NCI-H460 (cell line): ENCODE results near the gene METTL14. TPM values are rescaled to one million over a fixed set of nuclear protein-coding genes. Genes with fewer than 3 reads are reported as not detected.

Experiments used
- DNase-seq: peaks from one replicate; pipeline ENCODE4 v3.0.0-alpha.2; 2016; ENCODE audit warnings: low read depth; ENCODE audit errors: extremely low read depth
- total RNA-seq: library from RNA; depleted of rRNA; stranded (reverse); fragments of >200 nt; shearing (Covaris generic); gene quantifications from 2 replicates; pipeline ENCODE4 v1.2.3, GENCODE V29; 2014

Gene METTL14
- total RNA-seq, 1 experiment from 2014 or later: 8.7 TPM

GRCh38 chr4:118732591-118733330 lies 47.6 kb downstream of the METTL14 start:
- no peak for DNase-seq

GRCh38 chr4:118734491-118735205 lies 49.5 kb downstream of the METTL14 start:
- no peak for DNase-seq

GRCh38 chr4:118736900-118737299 lies 51.7 kb downstream of the METTL14 start:
- no peak for DNase-seq

GRCh38 chr4:118738090-118738489 lies 52.9 kb downstream of the METTL14 start:
- DNase-seq: no peak

- DNase-seq: no peak
These were observed 54.0 kb downstream of the METTL14 start for GRCh38 chr4:118739022-118739713.

- no peak for DNase-seq
These were observed 55.7 kb downstream of the METTL14 start for GRCh38 chr4:118740869-118741268.

GRCh38 chr4:118741301-118741855 lies 56.2 kb downstream of the METTL14 start:
- peak; percentile 40 for DNase-seq

DNA sequence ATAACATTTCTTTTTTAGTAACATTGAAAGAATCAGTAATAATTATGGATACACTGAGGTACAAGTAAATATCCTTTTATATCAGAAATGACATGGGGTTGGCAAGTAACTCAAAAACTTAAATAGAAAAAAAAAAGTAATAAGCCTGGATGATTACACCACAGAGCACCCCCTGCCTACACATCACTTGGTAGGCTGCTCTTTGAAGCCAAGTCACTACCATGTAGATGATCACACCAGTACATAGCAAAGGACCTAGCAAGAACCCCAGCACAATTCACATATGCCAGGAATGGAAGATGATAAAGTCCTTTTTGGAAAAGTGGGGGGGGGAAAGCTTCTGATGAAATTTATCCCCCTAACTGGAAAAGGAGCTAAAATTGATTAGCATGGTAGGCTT lies 56.9 kb downstream of the METTL14 start:
- no peak for DNase-seq

- no peak for DNase-seq
These were observed 58.7 kb downstream of the METTL14 start for GRCh38 chr4:118743867-118744266.

DNA sequence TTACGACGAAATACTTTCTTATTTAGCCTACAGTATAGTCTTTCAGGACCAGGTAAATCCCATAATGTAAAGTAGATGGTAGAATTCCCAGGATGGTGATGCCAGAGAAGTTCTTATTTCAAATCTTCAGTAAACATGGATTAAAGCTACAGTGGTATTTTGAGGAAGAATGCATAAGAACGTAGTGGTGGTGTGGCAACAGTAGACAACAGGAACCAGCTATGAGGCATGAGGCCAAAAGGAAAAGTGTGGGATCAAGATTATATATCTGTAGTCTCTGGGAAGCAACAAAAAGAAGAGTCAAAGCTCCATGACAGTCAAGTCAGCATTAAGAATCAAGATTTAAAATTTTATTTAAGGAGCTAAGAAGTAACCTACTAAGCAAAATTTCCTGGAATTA lies 60.2 kb downstream of the METTL14 start:
- no peak for DNase-seq

- DNase-seq: no peak
These were observed 61.2 kb downstream of the METTL14 start for GRCh38 chr4:118746251-118746919.

DNA sequence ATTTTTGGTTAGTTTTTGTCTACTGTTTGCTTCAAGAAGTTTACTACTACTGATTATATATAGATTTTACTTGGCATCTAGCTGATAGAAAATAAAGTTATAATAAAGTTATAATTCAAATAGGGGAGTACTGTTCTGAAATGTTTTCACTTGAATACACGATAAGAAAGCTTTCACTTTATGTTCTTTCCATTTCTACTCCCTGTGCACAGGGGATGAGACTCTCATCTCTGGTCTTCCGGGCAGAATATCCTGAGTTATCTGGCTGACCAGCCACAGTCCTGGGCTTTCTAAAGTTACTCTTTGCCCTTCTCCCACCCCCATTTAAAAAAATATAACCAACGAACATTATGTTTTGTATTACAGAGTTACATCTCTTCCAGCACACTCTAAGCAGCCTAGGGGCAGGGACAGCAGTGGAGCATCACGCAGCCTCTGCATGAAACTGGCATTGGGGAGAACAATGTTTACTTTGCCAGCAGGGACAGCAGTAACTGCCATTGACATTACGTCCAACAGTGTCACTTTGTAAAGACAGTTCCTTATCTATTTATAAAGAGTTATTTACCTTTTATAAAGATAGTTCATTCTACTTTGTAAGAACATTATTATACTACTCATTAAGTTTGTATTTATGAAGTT lies 64.3 kb downstream of the METTL14 start:
- DNase-seq: no peak

DNA sequence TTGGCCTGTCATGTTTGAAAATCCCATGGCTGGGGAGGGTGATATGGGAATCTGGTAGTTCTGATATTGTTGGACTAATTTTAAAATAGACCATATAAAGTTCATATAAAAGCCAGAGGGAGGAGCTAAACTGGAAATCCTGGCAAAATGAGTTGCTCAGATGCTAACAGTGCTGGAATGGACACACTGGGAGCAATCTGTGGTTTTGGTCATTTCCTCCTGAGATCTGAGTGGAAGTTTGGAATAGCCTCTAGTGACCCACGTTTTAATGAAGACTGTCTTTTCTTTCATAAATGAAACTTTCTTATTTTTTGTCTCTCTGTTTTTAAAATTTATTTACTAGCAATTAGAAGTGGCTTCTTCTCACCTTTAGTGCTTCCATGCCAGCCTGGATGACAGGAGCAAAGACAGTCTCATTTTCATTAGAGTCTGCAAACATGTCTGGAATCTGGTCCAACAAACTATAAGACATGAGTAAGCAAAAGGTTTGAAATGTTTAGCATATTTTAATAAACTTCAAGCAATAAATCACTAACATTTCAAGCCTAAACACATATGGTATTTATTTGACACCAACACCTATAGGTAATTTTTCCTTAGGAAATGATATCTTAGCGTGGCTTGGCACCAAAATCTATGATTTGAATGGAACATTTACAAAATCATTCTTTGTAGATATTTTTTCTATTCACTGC lies 66.6 kb downstream of the METTL14 start:
- DNase-seq: no peak

DNA sequence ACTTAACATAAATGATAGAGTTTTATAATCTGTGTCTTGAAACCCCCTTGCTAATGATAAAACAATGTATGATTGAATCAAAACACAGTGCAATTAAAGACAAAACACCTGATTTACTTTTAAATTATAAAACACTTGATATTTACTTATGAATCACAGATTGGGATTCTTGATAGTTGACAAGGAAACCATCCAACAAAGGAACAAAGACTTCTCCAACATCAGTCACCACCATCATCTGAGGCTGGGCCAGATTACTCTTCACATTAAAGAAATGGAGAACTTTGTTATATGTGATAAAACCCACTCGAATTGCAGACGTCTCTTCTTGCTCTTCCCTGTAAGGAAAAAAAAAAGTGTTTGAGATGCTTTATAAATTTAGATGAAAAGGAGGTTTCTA lies 67.4 kb downstream of the METTL14 start:
- no peak for DNase-seq

DNA sequence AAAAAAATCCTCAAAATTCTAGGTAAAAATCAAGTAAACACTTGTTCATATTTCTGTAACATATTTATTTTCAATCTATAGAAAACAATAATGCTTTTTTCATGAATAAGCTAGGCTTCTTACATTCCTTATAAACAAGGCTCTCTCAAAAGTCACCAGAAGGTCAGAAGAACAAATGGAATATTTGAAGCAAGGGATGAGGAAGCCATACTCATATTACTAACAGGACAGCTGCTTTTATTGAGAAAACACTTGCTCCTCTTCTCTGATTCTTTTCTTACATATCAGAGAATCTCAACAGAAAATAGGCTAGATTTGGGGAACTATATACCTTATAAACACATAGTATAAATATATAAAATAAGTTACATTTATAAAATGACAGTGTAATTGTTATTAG lies 67.9 kb downstream of the METTL14 start:
- no peak for DNase-seq

DNA sequence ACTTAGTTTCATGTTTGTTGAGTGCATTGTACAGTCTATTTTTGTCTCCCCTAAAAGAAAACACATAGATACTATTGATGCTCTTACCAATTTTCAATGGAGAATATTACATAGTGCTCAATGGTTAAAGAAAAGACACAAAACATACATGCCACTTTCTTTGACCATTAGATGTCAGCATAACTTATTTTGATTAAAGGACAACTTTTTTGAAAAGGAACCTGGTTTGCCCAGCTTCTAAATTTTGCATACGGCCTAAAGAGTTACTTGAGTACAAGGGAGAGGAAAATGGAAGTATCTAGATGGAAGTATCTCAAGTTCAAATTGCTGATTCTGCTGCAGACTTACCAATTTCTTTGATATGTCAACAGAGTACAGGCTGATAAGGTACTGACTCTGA lies 68.5 kb downstream of the METTL14 start:
- no peak for DNase-seq

DNA sequence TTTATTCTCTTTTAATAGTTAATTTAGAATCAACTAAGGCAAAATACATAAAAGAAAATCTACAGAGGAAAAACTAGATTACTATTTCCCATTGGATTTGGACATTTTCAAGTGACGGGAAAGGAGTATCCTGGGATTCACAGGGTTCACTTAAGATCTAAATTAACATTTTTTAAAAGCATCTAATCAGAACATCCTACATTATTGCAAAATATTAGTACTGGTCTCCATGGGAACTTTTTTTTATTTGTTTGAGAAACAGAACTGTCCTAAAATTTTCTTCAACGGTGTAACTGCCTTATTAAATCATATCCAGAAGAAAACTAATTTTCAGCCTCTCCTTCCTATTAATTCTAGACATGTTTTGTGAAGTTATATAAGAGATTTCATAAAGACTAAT lies 69.7 kb downstream of the METTL14 start:
- no peak for DNase-seq

DNA sequence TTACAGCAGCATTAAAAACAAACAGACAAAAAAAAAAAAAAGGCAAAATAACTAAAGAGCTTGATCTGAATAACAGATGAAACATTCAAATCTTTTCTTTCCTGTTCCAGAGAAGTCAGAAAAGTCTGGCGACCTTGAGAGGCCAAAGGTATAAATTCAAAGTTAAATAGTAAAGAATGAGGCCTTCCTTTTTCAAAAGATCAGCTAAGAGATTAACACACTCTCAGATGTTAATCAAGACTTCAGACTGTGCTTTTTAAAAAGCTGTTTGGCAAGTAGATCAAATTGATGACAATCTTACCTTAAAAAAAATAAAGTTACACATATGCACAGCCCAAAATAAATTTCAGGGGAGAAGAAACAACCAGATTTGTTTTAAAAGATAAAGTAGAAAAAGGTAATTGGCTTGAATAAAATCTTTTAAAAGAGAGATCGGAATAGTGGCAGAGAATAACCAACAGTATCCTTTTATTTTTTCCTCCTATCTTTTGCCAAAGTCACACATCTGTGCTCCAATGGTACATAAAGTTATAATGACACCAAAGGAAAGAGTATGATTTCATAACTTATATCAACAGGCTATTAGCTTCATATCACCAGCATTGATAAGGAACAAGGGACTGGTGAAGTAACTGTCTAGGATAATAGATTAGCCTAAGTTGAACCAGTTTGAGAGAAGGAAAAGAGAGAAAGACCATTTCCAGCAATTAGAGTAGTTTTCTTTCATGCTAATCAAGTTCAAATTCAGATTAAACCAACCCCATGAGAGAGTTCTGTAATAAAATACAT lies 70.4 kb downstream of the METTL14 start:
- no peak for DNase-seq

DNA sequence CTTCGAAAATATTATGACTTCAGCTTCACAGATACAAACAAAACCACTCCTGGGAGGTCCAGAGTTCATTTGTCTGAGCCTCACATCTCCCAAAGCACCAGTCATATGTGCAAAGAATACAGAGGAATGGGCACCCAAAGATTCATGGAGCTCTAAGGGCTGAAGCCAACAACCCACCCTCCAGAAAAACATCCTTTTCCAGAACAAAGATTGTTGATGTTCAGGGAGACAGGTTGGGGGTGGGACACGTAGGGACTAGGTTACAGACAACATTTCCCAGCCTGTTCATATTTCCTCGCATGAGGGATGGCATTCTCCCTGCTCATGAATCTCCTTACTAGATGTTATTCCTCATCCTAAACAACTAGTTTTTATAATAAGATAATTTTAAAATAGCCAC lies 71.2 kb downstream of the METTL14 start:
- no peak for DNase-seq
